GM12891 (cell line): ENCODE results near the gene RGS7.

Experiments used
- PAX5 ChIP-seq: IDR thresholded peaks from 2 replicates; pipeline ENCODE4 v1.6.1; 2011; ENCODE audit warnings: low read length, moderate library complexity, mild to moderate bottlenecking; ENCODE audit not compliant: insufficient read depth, severe bottlenecking
- POLR2A ChIP-seq: IDR thresholded peaks from 2 replicates; pipeline ENCODE4 v1.6.1; 2011; ENCODE audit warnings: low read depth, low read length, control low read depth
- POLR2AphosphoS5 ChIP-seq: IDR thresholded peaks from 2 replicates; pipeline ENCODE4 v1.6.1; 2011; ENCODE audit warnings: low read depth, low read length, control low read depth
- SPI1 ChIP-seq: IDR thresholded peaks from 2 replicates; pipeline ENCODE4 v1.6.1; 2011; ENCODE audit warnings: low read depth, low read length, control low read depth
- TAF1 ChIP-seq: IDR thresholded peaks from 2 replicates; pipeline ENCODE4 v1.6.1; 2011; ENCODE audit warnings: low read depth, low read length, control low read depth

DNA sequence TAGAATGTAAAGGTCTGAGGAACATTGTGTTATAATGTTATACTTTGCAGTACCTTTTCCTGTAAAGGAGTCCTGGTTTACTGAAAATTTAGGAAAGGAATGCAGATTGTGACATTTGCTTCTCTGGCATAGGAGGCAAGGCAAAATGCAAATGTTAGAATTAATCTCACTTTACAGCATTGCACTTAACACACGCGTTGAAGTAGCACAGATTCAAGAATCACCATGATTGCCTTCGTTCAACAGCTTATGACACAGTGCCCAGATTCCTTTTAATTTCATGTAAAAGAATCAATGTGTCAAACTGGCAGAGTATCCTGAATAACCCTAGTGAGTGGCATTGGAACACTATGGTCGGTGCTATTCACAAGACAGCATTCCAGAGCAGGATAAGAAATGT, 47.4 kb downstream of the RGS7 start:
- no peak for TF ChIP-seq POLR2AphosphoS5
- no peak for TF ChIP-seq POLR2A
- TF ChIP-seq TAF1, result no peak
- no peak for TF ChIP-seq SPI1
- TF ChIP-seq PAX5, result no peak
